ENCODE measurements around the gene NPC2. TPM values are rescaled to one million over a fixed set of nuclear protein-coding genes. Genes with fewer than 3 reads are reported as not detected.

The NPC2 gene
- total RNA-seq, 4 donors from 2014 or later: 75.9 to 176 (median 92.9) TPM

DNA sequence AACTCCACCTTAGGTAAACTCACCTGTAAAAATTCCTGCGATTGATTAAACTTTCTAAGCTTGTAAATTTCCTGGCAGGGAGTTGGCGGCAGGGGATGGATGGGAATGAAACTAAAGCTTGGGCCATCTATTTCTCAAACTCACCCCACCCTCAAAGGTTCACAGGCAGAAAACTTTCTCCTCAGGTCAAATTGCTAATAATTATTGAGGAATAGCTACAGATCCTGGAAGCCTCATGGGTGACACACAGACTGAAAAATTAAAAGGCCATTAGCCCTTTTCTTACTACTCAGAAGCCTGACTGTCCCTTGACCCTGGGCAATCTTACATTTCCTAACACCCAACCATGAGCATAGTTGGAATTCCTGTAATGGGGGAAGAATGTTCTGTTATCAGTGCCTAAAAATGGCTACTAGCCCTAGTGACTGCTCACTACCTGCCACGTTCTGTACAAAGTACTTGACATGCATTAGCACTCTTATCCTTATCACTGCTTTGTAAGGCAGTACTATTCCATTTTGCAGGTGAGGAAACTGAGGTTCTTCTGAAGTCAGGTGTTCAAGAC, 54.7 kb downstream of the NPC2 start:
- in situ Hi-C loops (cut with MboI; ENCODE audit: low sequenced_read_pairs in 4 of 4): no loop called here
- H3K4me3 ChIP-seq: no peak overlapping the region
- intact Hi-C loops (cut with DNase I; ENCODE audit: low total_unique reads): no loop called here
- H3K27me3 ChIP-seq: no peaks in the 10 kb centered on the region
- H3K4me1 ChIP-seq: no peaks in the 10 kb centered on the region
- H3K27ac ChIP-seq: no peak overlapping the region
- DNase-seq (no peak), ATAC-seq (no peak)
- H3K36me3 ChIP-seq: no peaks in the 10 kb centered on the region
- no peak for TF ChIP-seq POLR2A (IDR thresholded peaks at IDR 0.05)
- TF ChIP-seq, protein P1, sequence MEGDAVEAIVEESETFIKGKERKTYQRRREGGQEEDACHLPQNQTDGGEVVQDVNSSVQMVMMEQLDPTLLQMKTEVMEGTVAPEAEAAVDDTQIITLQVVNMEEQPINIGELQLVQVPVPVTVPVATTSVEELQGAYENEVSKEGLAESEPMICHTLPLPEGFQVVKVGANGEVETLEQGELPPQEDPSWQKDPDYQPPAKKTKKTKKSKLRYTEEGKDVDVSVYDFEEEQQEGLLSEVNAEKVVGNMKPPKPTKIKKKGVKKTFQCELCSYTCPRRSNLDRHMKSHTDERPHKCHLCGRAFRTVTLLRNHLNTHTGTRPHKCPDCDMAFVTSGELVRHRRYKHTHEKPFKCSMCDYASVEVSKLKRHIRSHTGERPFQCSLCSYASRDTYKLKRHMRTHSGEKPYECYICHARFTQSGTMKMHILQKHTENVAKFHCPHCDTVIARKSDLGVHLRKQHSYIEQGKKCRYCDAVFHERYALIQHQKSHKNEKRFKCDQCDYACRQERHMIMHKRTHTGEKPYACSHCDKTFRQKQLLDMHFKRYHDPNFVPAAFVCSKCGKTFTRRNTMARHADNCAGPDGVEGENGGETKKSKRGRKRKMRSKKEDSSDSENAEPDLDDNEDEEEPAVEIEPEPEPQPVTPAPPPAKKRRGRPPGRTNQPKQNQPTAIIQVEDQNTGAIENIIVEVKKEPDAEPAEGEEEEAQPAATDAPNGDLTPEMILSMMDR (IDR thresholded peaks at IDR 0.05 in 4 of 5, conservative IDR thresholded peaks at IDR 0.05 in 1 of 5): no peak
- no peaks in the 10 kb centered on the region for H3K9me3 ChIP-seq

DNA sequence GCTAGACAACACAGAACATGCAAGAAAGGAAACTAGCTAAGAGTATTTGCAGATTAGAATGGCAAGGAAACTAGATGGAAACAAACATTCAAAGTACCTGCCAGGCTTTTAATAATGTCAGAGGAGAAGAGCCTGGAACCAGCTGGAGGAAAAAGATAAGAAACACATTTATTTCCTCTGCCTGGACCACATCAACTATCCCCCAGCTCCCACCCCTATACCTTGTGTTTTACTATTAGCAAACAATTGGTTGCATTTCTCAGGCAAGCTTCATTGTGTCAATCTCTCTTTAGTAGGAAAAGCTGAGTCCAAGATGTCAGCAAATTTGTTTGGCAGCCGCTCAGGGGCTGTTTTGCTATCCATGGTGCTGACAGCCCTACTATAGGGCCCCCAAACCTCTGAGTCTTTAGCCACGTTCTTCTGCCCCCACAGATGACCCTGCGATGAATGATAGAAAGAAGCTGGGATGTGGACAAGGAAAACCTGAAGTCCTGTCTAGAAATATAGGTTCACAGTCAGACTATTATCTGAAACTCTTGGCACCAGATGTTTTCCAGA, 55.5 kb downstream of the NPC2 start:
- H3K27ac ChIP-seq: no peak overlapping the region
- in situ Hi-C loops (cut with MboI; ENCODE audit: low sequenced_read_pairs in 4 of 4) (no loop called here), intact Hi-C loops (cut with DNase I; ENCODE audit: low total_unique reads) (no loop called here)
- DNase-seq (no peak), ATAC-seq (no peak)
- no peaks in the 10 kb centered on the region for H3K36me3 ChIP-seq
- H3K27me3 ChIP-seq: no peaks in the 10 kb centered on the region
- no peaks in the 10 kb centered on the region for H3K9me3 ChIP-seq
- H3K4me3 ChIP-seq: no peak overlapping the region
- TF ChIP-seq, protein P1 (IDR thresholded peaks at IDR 0.05 in 4 of 5, conservative IDR thresholded peaks at IDR 0.05 in 1 of 5): no peak
- TF ChIP-seq POLR2A (IDR thresholded peaks at IDR 0.05): no peak
- no peaks in the 10 kb centered on the region for H3K4me1 ChIP-seq

DNA sequence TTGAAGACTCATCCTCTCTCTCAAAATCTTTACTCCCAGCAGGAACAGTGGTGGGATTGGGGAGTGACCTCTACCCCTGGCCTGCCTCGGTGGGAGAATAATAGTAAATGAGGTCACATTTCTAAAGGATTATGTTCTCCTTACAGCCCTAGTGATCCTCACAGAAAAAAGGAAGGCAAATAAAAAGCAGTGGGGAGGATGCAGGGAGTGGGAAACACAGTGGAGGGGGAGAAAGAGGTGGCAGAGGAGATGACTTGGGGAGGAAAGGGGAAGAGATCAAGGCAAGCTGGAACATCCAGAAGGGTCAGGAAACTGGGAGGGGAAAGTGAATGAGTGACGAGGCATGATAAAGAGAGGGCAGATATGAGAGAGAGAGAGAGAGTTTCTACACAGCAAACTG, 58.8 kb downstream of the NPC2 start:
- in situ Hi-C loops (cut with MboI; ENCODE audit: low sequenced_read_pairs in 4 of 4) (no loop called here), intact Hi-C loops (cut with DNase I; ENCODE audit: low total_unique reads) (no loop called here)
- Histone ChIP-seq H3K36me3 (no peaks in the 10 kb centered on the region), H3K4me1 (no peaks in the 10 kb centered on the region), H3K27me3 (no peaks in the 10 kb centered on the region), H3K4me3 (no peak overlapping the region), H3K9me3 (no peaks in the 10 kb centered on the region), H3K27ac (no peak overlapping the region)
- DNase-seq (no peak), ATAC-seq (no peak)
- no peak for TF ChIP-seq POLR2A (IDR thresholded peaks at IDR 0.05)

DNA sequence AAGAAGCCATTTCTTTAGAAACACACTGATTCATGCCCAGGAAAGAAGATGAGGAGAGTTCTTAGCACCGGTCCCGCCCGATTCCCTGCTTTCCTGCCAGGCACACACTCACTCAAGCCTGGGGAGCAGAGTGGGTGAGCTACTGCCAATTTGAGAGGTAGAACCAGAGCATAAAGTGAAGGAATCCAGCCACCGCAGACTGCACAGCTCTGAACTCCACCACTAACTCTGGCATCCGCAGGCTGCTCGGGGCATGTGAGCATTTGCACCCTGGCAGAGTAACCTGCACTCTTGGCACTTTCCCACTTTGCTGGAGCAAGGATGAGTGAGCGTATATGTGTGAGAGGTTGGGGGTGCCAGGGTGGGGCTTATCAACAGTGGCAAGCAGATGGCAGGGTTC, 63.1 kb downstream of the NPC2 start:
- H3K27me3 ChIP-seq: peaks cover 2 to 3% (median 2%) of the 10 kb centered on the region in 3 donors
- ATAC-seq: no peak
- H3K4me1 ChIP-seq: no peaks in the 10 kb centered on the region
- no peak for TF ChIP-seq POLR2A (IDR thresholded peaks at IDR 0.05)
- TF ChIP-seq, protein P1 (IDR thresholded peaks at IDR 0.05 in 4 of 5, conservative IDR thresholded peaks at IDR 0.05 in 1 of 5): no peak
- in situ Hi-C loops (cut with MboI; ENCODE audit: low sequenced_read_pairs in 4 of 4) (no loop called here), intact Hi-C loops (cut with DNase I; ENCODE audit: low total_unique reads) (no loop called here)
- H3K36me3 ChIP-seq: no peaks in the 10 kb centered on the region
- H3K9me3 ChIP-seq: no peaks in the 10 kb centered on the region
- no peak overlapping the region for H3K27ac ChIP-seq
- DNase-seq: no peak
- H3K4me3 ChIP-seq: no peak overlapping the region

Other genes with a start within 250 kb of the NPC2 start
- gene ABCD4, start 190.4 kb downstream of the NPC2 start, total RNA-seq: 10 to 100 TPM in 3 of 4 donors, 1 to 10 TPM in 1; 9.1 to 20.0 (median 11.5) TPM
- gene VRTN, start 144.8 kb downstream of the NPC2 start, total RNA-seq: not detected
- not detected for gene SYNDIG1L, start 67.1 kb downstream of the NPC2 start, total RNA-seq
- gene ISCA2, start 460 bp upstream of the NPC2 start, total RNA-seq: 10 to 100 TPM in 3 of 4 donors, 1 to 10 TPM in 1; 9.9 to 11.6 (median 11.4) TPM
- 10 to 100 TPM; 19.8 to 51.9 (median 28.8) TPM for gene LTBP2, start 118.9 kb upstream of the NPC2 start, total RNA-seq
- gene AREL1, start 219.8 kb upstream of the NPC2 start, total RNA-seq: 10 to 100 TPM; 14.7 to 30.1 (median 22.1) TPM
- 10 to 100 TPM; 15.1 to 22.9 (median 18.6) TPM for gene FCF1, start 219.8 kb upstream of the NPC2 start, total RNA-seq

All from gastrocnemius medialis (tissue), 4 donors.